SU-DHL-6 (cell line): ENCODE data around the gene DAW1.
"Not testable (repeated sequence)": the region's sequence is repeated elsewhere in the genome, so short reads cannot be mapped to it uniquely, and the experiment has no call there.

ENCODE experiments used
- H2AFZ ChIP-seq: fragments of 200-600 bp; sonication (generic); 2 replicates; pipeline ENCODE4 v1.6.1; 2014; ENCODE audit warnings: low read depth, mild to moderate bottlenecking, moderate library complexity, mixed read lengths, antibody characterized with exemption, low read length; ENCODE audit not compliant: severe bottlenecking
- H3F3A ChIP-seq: fragments of 200-600 bp; shearing (Covaris generic); 2 replicates; pipeline ENCODE4 v1.6.0; 2016; ENCODE audit warnings: antibody characterized with exemption, mild to moderate bottlenecking; ENCODE audit not compliant: insufficient read depth
- H3K27ac ChIP-seq: fragments of 200-600 bp; sonication (generic); 2 replicates; pipeline ENCODE4 v1.5.1; 2016; ENCODE audit warnings: low read depth, mild to moderate bottlenecking, low read length, moderate library complexity, mixed read lengths
- H3K27me3 ChIP-seq: fragments of 200-600 bp; sonication (generic), shearing (Covaris generic); 2 replicates; pipeline ENCODE4 v1.6.0; 2014; ENCODE audit warnings: mild to moderate bottlenecking, low read length
- H3K36me3 ChIP-seq: fragments of 200-600 bp; sonication (generic); 2 replicates; pipeline ENCODE4 v1.6.1; 2014; ENCODE audit warnings: mild to moderate bottlenecking, low read length, mixed read lengths
- H3K4me2 ChIP-seq: fragments of 300-600, 200-600 bp; shearing (Covaris generic), sonication (generic); 2 replicates; pipeline ENCODE4 v1.6.0; 2014; ENCODE audit warnings: low read length, low read depth, mild to moderate bottlenecking; ENCODE audit not compliant: poor library complexity, severe bottlenecking
- H3K4me3 ChIP-seq: fragments of 200-600 bp; sonication (generic); 2 replicates; pipeline ENCODE4 v1.5.1; 2014; ENCODE audit warnings: antibody characterized with exemption, low read length, mild to moderate bottlenecking, mixed read lengths; ENCODE audit not compliant: insufficient read depth, poor library complexity, severe bottlenecking
- H3K79me2 ChIP-seq: fragments of 200-600 bp; sonication (generic); 2 replicates; pipeline ENCODE4 v1.6.1; 2014; ENCODE audit warnings: mild to moderate bottlenecking, low read length, moderate library complexity; ENCODE audit not compliant: insufficient read depth
- H3K9ac ChIP-seq: fragments of 200-600 bp; sonication (generic); 2 replicates; pipeline ENCODE4 v1.7.0; 2014; ENCODE audit warnings: mild to moderate bottlenecking, low read length
- H3K9me2 ChIP-seq: fragments of 200-600 bp; sonication (generic); replicated peaks from 2 replicates; pipeline ENCODE4 v1.6.1; 2014; ENCODE audit warnings: low read length; ENCODE audit not compliant: insufficient read depth
- H3K9me3 ChIP-seq: fragments of 200-600 bp; sonication (generic); 2 replicates; pipeline ENCODE4 v1.6.1; 2014; ENCODE audit warnings: low read length, mixed read lengths; ENCODE audit not compliant: insufficient read depth
- H4K20me1 ChIP-seq: fragments of 200-600 bp; sonication (generic); 2 replicates; pipeline ENCODE4 v1.6.1; 2014; ENCODE audit warnings: low read depth, mild to moderate bottlenecking, antibody characterized with exemption, low read length, moderate library complexity, mixed read lengths
- EZH2phosphoT487 ChIP-seq: fragments of 200-600 bp; sonication (generic), shearing (Covaris generic); conservative IDR thresholded peaks from 2 replicates; pipeline ENCODE4 v1.6.1; 2018; ENCODE audit warnings: mild to moderate bottlenecking, antibody characterized with exemption, low read length, moderate library complexity, mixed read lengths
- TF ChIP-seq, protein P1 (sequence below): fragments of 200-600 bp; sonication (generic); IDR thresholded peaks from one replicate; pipeline ENCODE4 v1.5.1; 2017; ENCODE audit warnings: antibody characterized with exemption, mild to moderate bottlenecking, low read length, moderate library complexity; ENCODE audit not compliant: insufficient read depth, poor library complexity, severe bottlenecking

The DAW1 gene

DNA sequence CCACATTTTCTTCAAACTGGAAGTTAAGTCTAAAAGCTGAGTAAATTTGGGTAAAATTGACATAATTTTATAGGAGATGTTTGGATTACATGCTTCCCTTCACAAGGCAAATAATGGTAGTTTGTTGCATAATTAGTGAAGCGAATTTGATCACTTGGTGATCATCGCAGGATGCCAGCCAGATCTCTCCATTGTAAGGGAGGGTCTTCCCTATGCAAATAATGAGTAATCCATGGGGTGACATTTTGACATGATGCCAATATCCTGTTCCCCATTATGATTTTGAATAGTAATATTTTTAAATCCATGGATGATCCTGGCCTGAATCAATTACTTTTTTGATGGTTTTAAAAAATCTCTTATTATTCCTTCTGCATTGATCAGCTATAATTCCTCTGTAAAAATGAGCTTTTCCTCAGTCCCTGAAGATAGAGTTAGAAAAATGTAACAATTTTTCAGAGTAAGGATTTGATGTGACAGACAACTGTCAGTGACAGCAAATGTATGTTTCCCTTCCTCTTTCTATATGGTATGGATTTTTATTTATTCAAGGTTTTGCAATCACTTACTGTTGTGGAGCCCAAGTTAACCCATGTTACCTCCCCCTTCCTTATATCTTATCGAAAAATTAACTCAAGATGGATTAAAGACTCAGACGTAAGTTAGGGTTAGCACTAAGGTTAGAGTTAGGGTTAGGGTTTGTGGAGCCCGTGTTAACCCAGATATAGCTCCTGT, 36.3 kb upstream of the DAW1 start:
- no peak overlapping the region for H3K9ac ChIP-seq
- H3K4me3 ChIP-seq, result no peak overlapping the region
- no peaks in the 10 kb centered on the region for H4K20me1 ChIP-seq
- TF ChIP-seq, protein P1, sequence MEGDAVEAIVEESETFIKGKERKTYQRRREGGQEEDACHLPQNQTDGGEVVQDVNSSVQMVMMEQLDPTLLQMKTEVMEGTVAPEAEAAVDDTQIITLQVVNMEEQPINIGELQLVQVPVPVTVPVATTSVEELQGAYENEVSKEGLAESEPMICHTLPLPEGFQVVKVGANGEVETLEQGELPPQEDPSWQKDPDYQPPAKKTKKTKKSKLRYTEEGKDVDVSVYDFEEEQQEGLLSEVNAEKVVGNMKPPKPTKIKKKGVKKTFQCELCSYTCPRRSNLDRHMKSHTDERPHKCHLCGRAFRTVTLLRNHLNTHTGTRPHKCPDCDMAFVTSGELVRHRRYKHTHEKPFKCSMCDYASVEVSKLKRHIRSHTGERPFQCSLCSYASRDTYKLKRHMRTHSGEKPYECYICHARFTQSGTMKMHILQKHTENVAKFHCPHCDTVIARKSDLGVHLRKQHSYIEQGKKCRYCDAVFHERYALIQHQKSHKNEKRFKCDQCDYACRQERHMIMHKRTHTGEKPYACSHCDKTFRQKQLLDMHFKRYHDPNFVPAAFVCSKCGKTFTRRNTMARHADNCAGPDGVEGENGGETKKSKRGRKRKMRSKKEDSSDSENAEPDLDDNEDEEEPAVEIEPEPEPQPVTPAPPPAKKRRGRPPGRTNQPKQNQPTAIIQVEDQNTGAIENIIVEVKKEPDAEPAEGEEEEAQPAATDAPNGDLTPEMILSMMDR, result no peak
- no peak for TF ChIP-seq EZH2phosphoT487
- no peak overlapping the region for H2AFZ ChIP-seq
- no peak overlapping the region for H3K27ac ChIP-seq
- no peaks in the 10 kb centered on the region for H3K27me3 ChIP-seq
- no peaks in the 10 kb centered on the region for H3K9me2 ChIP-seq
- H3K9me3 ChIP-seq, result no peaks in the 10 kb centered on the region
- H3K36me3 ChIP-seq, result no peaks in the 10 kb centered on the region
- H3F3A ChIP-seq, result no peaks in the 10 kb centered on the region
- H3K79me2 ChIP-seq, result no peaks in the 10 kb centered on the region
- H3K4me2 ChIP-seq, result no peak overlapping the region

DNA sequence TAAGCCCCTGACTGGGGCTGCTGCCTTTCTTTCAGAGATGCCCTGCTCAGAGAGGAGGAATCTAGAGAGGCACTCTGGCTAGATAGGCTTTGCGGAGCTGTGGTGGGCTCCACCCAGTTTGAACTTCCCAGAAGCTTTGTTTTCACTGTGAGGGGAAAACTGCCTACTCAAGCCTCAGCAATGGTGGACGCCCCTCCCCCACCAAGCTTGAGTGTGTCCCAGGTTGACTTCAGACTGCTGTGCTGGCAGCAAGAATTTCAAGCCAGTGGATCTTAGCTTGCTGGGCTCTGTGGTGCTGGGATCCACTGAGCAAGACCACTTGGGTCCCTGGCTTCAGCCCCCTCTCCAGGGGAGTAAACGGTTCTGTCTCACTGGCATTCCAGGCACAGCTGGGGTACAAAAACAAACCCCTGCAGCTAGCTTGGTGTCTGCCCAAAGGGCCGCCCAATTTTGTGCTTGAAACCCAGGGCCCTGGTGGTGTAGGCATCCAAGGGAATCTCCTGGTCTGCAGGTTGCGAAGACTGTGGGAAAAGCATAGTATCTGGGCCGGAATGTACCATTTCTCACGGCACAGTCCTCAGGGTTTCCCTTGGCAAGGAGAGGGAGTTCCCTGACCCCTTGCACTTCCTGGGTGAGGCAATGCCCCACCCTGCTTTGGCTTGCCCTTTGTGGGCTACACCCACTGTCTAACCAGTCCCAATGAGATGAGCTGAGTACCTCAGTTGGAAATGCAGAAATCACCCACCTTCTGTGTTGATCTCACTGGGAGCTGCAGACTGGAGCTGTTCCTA, 31.9 kb upstream of the DAW1 start:
- not testable (repeated sequence) for H3K9me2 ChIP-seq, H3K4me3 ChIP-seq, H3F3A ChIP-seq, H4K20me1 ChIP-seq, H3K4me2 ChIP-seq, H3K9me3 ChIP-seq, H3K79me2 ChIP-seq, H3K36me3 ChIP-seq, H3K27me3 ChIP-seq, H3K27ac ChIP-seq, H2AFZ ChIP-seq, H3K9ac ChIP-seq

DNA sequence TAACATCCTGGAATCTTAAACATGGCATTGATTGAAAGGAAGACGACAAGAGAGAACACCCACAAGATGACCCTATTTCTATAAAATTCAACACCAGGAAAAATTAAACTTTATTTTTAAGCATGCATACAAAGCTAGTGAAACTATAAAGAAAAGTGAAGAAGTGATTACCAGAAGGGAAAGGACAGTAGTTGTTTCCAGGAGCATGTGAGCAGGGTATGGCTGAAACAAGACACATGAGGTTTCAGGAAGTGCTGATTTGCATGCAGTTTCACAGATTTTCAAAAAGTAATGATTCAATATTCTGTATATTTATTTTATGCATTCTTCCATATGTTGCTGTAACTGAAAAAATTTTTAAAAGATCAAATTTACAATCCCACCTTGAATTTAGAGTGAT, 24.6 kb upstream of the DAW1 start:
- no peaks in the 10 kb centered on the region for H3K9me3 ChIP-seq
- H3K4me2 ChIP-seq, result no peak overlapping the region
- H3K9ac ChIP-seq, result no peak overlapping the region
- no peak for TF ChIP-seq EZH2phosphoT487
- TF ChIP-seq, protein P1, result no peak
- no peaks in the 10 kb centered on the region for H3K79me2 ChIP-seq
- H4K20me1 ChIP-seq, result no peaks in the 10 kb centered on the region
- no peaks in the 10 kb centered on the region for H3K36me3 ChIP-seq
- no peak overlapping the region for H2AFZ ChIP-seq
- H3K4me3 ChIP-seq, result no peak overlapping the region
- H3K9me2 ChIP-seq, result no peaks in the 10 kb centered on the region
- H3F3A ChIP-seq, result no peaks in the 10 kb centered on the region
- H3K27me3 ChIP-seq, result no peaks in the 10 kb centered on the region
- H3K27ac ChIP-seq, result no peak overlapping the region

DNA sequence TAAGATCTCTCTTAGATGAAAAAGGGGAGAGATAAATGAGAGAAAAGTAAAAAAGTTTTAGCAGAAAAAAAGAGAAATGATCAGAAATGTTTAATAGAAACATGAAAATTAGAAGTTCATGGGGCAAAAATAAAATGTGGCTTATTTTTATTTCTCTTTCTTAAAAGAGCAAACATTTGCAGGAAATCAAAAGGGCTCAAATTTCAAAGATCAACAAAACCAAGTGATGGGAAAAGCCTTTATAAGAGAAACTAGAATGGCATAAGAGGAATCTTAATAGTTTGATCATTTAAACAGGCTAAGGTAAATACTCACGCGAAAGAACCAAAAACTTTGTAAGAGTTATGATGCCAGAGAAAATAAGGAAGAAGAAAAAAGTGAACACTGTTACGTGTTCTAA, 23.3 kb upstream of the DAW1 start:
- H4K20me1 ChIP-seq, result no peaks in the 10 kb centered on the region

More for the DNA sequence above, 23.3 kb upstream of the DAW1 start:
- no peaks in the 10 kb centered on the region for H3K79me2 ChIP-seq
- no peak overlapping the region for H3K27ac ChIP-seq
- H3K9me3 ChIP-seq, result no peaks in the 10 kb centered on the region
- H2AFZ ChIP-seq, result no peak overlapping the region
- H3K4me2 ChIP-seq, result no peak overlapping the region
- no peak overlapping the region for H3K9ac ChIP-seq
- no peaks in the 10 kb centered on the region for H3K36me3 ChIP-seq
- TF ChIP-seq, protein P1, result no peak
- TF ChIP-seq EZH2phosphoT487, result no peak
- no peak overlapping the region for H3K4me3 ChIP-seq
- H3F3A ChIP-seq, result no peaks in the 10 kb centered on the region
- no peaks in the 10 kb centered on the region for H3K27me3 ChIP-seq
- no peaks in the 10 kb centered on the region for H3K9me2 ChIP-seq
